IMR-90 (cell line): ENCODE results near the gene JKAMP. TPM values are rescaled to one million over a fixed set of nuclear protein-coding genes. Genes with fewer than 3 reads are reported as not detected.

Experiments
- ATAC-seq: fragments of 200-7000 bp; cut with Tn5 transposase; 2 replicates; pipeline ENCODE4 v1.9.1; 2020; ENCODE audit warnings: low read depth, mild to moderate bottlenecking, moderate library complexity
- BruUV-seq: library from RNA; stranded (reverse); fragments of 400-500 nt; replicated peaks from 2 replicates; lab custom pipeline; 2021; lab: Mats Ljungman, UMichigan
- CTCF ChIA-PET: fragments of 300-600 bp; formaldehyde crosslinking; extraction: SDS; loops from one replicate; lab custom pipeline; 2021; ENCODE audit warnings: antibody characterized with exemption; lab: Yijun Ruan, JAX
- POLR2A ChIA-PET: fragments of 300-600 bp; sonication (Branson Sonifier 250); formaldehyde crosslinking; loops from one replicate; lab custom pipeline; 2022; ENCODE audit warnings: antibody characterized with exemption; ENCODE audit not compliant: unreplicated experiment; lab: Charles Lee
- DNase-seq: peaks from one replicate; pipeline ENCODE4 v3.0.0; 2013
- H2AFZ ChIP-seq: replicated peaks from 2 replicates; pipeline ENCODE3; 2013; ENCODE audit warnings: low read length, mild to moderate bottlenecking; ENCODE audit not compliant: poor library complexity
- H2AK5ac ChIP-seq: 2 replicates; pipeline ENCODE4 v1.6.1; 2013; ENCODE audit warnings: low read depth, low read length, inconsistent platforms
- H2AK9ac ChIP-seq: replicated peaks from 2 replicates; pipeline ENCODE3; 2013; ENCODE audit warnings: mild to moderate bottlenecking, low read depth, low read length, moderate library complexity; ENCODE audit not compliant: poor library complexity
- H2BK120ac ChIP-seq: 2 replicates; pipeline ENCODE4 v1.6.1; 2013; ENCODE audit warnings: low read depth, low read length, inconsistent platforms
- H2BK15ac ChIP-seq: 3 replicates; pipeline ENCODE4 v1.6.1; 2013; ENCODE audit warnings: low read depth, low read length, inconsistent platforms
- H2BK20ac ChIP-seq: 2 replicates; pipeline ENCODE4 v1.6.1; 2013; ENCODE audit warnings: low read depth, mild to moderate bottlenecking, inconsistent platforms, low read length, moderate library complexity
- H2BK5ac ChIP-seq: 2 replicates; pipeline ENCODE4 v1.6.1; 2013; ENCODE audit warnings: mild to moderate bottlenecking, low read depth, low read length, inconsistent platforms; ENCODE audit not compliant: poor library complexity, severe bottlenecking
- H3K14ac ChIP-seq: replicated peaks from 2 replicates; pipeline ENCODE4 v1.6.1; 2013; ENCODE audit warnings: low read depth, low read length, inconsistent platforms
- H3K18ac ChIP-seq: 2 replicates; pipeline ENCODE4 v1.6.1; 2013; ENCODE audit warnings: low read depth, low read length, control low read depth
- H3K23ac ChIP-seq: 2 replicates; pipeline ENCODE4 v1.6.1; 2013; ENCODE audit warnings: low read depth, low read length, inconsistent platforms
- H3K27ac ChIP-seq: 2 replicates; pipeline ENCODE4 v1.5.1; 2013; ENCODE audit warnings: mild to moderate bottlenecking, control low read depth, low read length; ENCODE audit not compliant: insufficient read depth
- H3K27me3 ChIP-seq: 2 replicates; pipeline ENCODE4 v1.6.1; 2013; ENCODE audit warnings: low read length; ENCODE audit not compliant: control insufficient read depth, insufficient read depth
- H3K36me3 ChIP-seq: 2 replicates; pipeline ENCODE4 v1.6.1; 2013; ENCODE audit warnings: low read length, mixed read lengths; ENCODE audit not compliant: control insufficient read depth, insufficient read depth
- H3K4ac ChIP-seq: 2 replicates; pipeline ENCODE4 v1.6.1; 2013; ENCODE audit warnings: low read depth, low read length, inconsistent platforms
- H3K4me1 ChIP-seq: 2 replicates; pipeline ENCODE4 v1.6.1; 2013; ENCODE audit warnings: low read length, mixed read lengths; ENCODE audit not compliant: control insufficient read depth, insufficient read depth
- H3K4me2 ChIP-seq: 2 replicates; pipeline ENCODE4 v1.6.1; 2013; ENCODE audit warnings: low read depth, mild to moderate bottlenecking, control low read depth, low read length, moderate library complexity
- H3K4me3 ChIP-seq: 2 replicates; pipeline ENCODE4 v1.5.1; 2013; ENCODE audit warnings: low read depth, mild to moderate bottlenecking, control low read depth, low read length, moderate library complexity; ENCODE audit not compliant: insufficient read depth
- H3K56ac ChIP-seq: 2 replicates; pipeline ENCODE4 v1.6.1; 2013; ENCODE audit warnings: low read length, inconsistent platforms; ENCODE audit not compliant: insufficient read depth; ENCODE audit errors: extremely low read depth
- H3K79me1 ChIP-seq, 2 experiments: 2 replicates each; pipeline ENCODE4 v1.6.1; 2013; ENCODE audit warnings: low read length in 2 of 2, inconsistent platforms in 1 of 2, low read depth in 1 of 2
- H3K9ac ChIP-seq: 2 replicates; pipeline ENCODE4 v1.6.1; 2013; ENCODE audit warnings: low read depth, low read length, control low read depth
- H3K9me1 ChIP-seq: 2 replicates; pipeline ENCODE4 v1.6.1; 2013; ENCODE audit warnings: low read length, inconsistent platforms; ENCODE audit not compliant: insufficient read depth
- H3K9me3 ChIP-seq: 2 replicates; pipeline ENCODE4 v1.6.1; 2013; ENCODE audit warnings: low read length; ENCODE audit not compliant: control insufficient read depth, insufficient read depth
- H4K20me1 ChIP-seq: 2 replicates; pipeline ENCODE4 v1.6.1; 2013; ENCODE audit warnings: low read length, inconsistent platforms; ENCODE audit not compliant: insufficient read depth
- H4K5ac ChIP-seq: 2 replicates; pipeline ENCODE4 v1.6.1; 2013; ENCODE audit warnings: mild to moderate bottlenecking, low read depth, low read length, control low read depth
- H4K8ac ChIP-seq, 2 experiments: 2 replicates each; pipeline ENCODE4 v1.6.1; 2013; ENCODE audit warnings: low read depth in 2 of 2, low read length in 2 of 2, control low read depth in 1 of 2, inconsistent platforms in 1 of 2
- H4K91ac ChIP-seq: 2 replicates; pipeline ENCODE4 v1.6.1; 2013; ENCODE audit warnings: low read depth, low read length, inconsistent platforms; ENCODE audit not compliant: insufficient read depth
- RAD21 ChIP-seq: IDR thresholded peaks from 2 replicates; pipeline ENCODE4 v1.6.1; 2012; ENCODE audit warnings: low read length, improper control_type of control experiment
- SMC3 ChIP-seq: fragments of 150-350 bp; IDR thresholded peaks from 2 replicates; pipeline ENCODE4 v1.6.1; 2016; ENCODE audit warnings: low read depth, mild to moderate bottlenecking, antibody characterized with exemption, low read length, moderate library complexity
- dilution Hi-C: fragments of 300-500 bp; cut with HindIII; formaldehyde crosslinking; loops from one replicate; pipeline ENCODE4 v1.14.3; 2018; ENCODE audit warnings: low sequenced_read_pairs; ENCODE audit not compliant: unreplicated experiment
- in situ Hi-C: fragments of 300-500 bp; cut with MboI; formaldehyde crosslinking; loops from 3 replicates; pipeline ENCODE4 v1.14.3; 2019; ENCODE audit warnings: low sequenced_read_pairs, inconsistent platforms, mixed read lengths
- intact Hi-C: fragments of 100-400 bp; cut with micrococcal nuclease; formaldehyde crosslinking; loops from 2 replicates; pipeline ENCODE4 v1.10.0; 2022
- polyA plus RNA-seq, 3 experiments: library from polyadenylated mRNA; depleted of rRNA; stranded (reverse); fragments of >200 nt; gene quantifications; 2 replicates each; pipeline ENCODE4 v1.2.3, GENCODE V29; 2012; ENCODE audit warnings: low replicate concordance in 1 of 3
- total RNA-seq: library from RNA; depleted of rRNA; stranded (reverse); fragments of >200 nt; gene quantifications from 2 replicates; pipeline ENCODE4 v1.2.3, GENCODE V29; 2012
- TF ChIP-seq, protein P1 (sequence below): fragments of 150-350 bp; IDR thresholded peaks from 2 replicates; pipeline ENCODE4 v1.6.1; 2017; ENCODE audit warnings: mild to moderate bottlenecking, antibody characterized with exemption, low read length, low read depth
- TF ChIP-seq, protein P2 (sequence below): conservative IDR thresholded peaks from 2 replicates; pipeline ENCODE4 v1.5.1; 2012; ENCODE audit warnings: mild to moderate bottlenecking, low read depth, low read length, improper control_type of control experiment

Gene JKAMP
- total and polyA plus RNA-seq, 2 of the 4 experiments (the other 2 are of a cell fraction) = 62.2 to 101 TPM

DNA sequence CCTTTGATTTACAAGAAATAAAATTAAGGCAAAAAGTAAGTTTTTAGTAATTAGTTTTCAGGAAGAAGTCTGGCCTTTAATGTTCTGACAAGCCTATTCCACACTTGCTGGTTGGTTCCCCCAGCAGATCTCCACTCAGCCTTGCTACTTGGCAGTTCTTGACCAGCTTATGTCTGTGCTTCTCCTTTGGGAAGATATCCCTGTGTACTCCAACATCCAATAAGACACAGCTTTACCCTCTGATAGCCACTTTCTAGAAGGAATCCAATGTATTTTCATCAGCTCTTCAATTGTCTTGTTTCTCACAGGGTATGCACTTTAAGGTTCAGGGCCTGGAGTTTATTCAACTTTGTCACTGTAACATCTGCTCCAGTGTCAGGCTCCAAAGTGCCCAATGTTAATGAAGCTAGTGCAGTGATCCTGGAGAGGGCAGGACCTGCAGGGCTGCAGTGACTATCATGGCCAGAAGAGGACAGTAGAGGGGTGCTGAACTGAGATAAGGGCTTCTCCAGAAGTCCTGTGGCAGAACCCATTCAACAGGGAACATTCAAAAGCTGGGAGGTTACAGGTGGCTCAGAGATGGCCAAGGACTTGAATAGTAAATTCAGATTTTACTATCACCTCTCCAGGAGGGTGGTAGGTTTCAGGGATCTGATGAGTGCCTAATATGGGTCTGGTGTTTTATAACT, 22.9 kb downstream of the JKAMP start:
- Histone ChIP-seq H2BK5ac (no peak overlapping the region), H3K4me2 (no peak overlapping the region), H3K14ac (no peak overlapping the region), H3K9me3 (no peaks in the 10 kb centered on the region), H3K79me1 (no peaks in the 10 kb centered on the region; a peak in 1 of 4 replicates), H3K27ac (no peak overlapping the region), H3K4ac (no peak overlapping the region), H2AFZ (no peak overlapping the region), H3K23ac (no peak overlapping the region), H3K56ac (no peak overlapping the region), H2AK5ac (no peak overlapping the region), H3K9ac (no peak overlapping the region), H3K36me3 (peaks cover 5% of the 10 kb centered on the region; the same call in 1 of the 2 replicates), H3K18ac (no peak overlapping the region), H2AK9ac (no peak overlapping the region), H4K5ac (no peak overlapping the region), H4K8ac (no peak overlapping the region), H3K9me1 (0 out of 2 replicates have a peak, but pooled peaks cover 2% of the 10 kb centered on the region), H4K91ac (no peak overlapping the region), H2BK15ac (no peak overlapping the region), H3K27me3 (no peaks in the 10 kb centered on the region), H2BK20ac (no peak overlapping the region), H4K20me1 (no peaks in the 10 kb centered on the region), H3K4me1 (no peaks in the 10 kb centered on the region), H3K4me3 (no peak overlapping the region), H2BK120ac (no peak overlapping the region)
- intact Hi-C loops = loop anchor here (1.0 kb wide), 4 partner anchors 69 to 677 kb away; partner anchors contain the start of gene CCDC175
- dilution Hi-C loops = no loop called here
- POLR2A ChIA-PET = no interaction called here
- TF ChIP-seq, protein P1, sequence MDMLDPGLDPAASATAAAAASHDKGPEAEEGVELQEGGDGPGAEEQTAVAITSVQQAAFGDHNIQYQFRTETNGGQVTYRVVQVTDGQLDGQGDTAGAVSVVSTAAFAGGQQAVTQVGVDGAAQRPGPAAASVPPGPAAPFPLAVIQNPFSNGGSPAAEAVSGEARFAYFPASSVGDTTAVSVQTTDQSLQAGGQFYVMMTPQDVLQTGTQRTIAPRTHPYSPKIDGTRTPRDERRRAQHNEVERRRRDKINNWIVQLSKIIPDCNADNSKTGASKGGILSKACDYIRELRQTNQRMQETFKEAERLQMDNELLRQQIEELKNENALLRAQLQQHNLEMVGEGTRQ = no peak
- TF ChIP-seq SMC3 (peak; percentile 73), RAD21 (peak; percentile 81)
- TF ChIP-seq, protein P2, sequence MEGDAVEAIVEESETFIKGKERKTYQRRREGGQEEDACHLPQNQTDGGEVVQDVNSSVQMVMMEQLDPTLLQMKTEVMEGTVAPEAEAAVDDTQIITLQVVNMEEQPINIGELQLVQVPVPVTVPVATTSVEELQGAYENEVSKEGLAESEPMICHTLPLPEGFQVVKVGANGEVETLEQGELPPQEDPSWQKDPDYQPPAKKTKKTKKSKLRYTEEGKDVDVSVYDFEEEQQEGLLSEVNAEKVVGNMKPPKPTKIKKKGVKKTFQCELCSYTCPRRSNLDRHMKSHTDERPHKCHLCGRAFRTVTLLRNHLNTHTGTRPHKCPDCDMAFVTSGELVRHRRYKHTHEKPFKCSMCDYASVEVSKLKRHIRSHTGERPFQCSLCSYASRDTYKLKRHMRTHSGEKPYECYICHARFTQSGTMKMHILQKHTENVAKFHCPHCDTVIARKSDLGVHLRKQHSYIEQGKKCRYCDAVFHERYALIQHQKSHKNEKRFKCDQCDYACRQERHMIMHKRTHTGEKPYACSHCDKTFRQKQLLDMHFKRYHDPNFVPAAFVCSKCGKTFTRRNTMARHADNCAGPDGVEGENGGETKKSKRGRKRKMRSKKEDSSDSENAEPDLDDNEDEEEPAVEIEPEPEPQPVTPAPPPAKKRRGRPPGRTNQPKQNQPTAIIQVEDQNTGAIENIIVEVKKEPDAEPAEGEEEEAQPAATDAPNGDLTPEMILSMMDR = peak; percentile 89
- ATAC-seq = peak; percentile 98
- CTCF ChIA-PET = interaction anchor here (0.6 to 1.6 kb wide), 7 partner anchors 13 to 71 kb away, joined by 3 to 19 read pairs (median 5); partner anchors contain the start of gene CCDC175
- no TSS peak for BruUV-seq
- in situ Hi-C loops = loop anchor here (5.0 kb wide), 1 partner anchor 65 kb away; no protein-coding TSS in a partner anchor
- peak; percentile 53 for DNase-seq
